GM12878 (cell line): ENCODE data around the gene TNXB. TPM values are rescaled to one million over a fixed set of nuclear protein-coding genes. Genes with fewer than 3 reads are reported as not detected.
A peak's percentile ranks its signal among the peaks of the same experiment; 100 is the strongest.

Experiments
- ATAC-seq: fragments of 200-7000 bp; cut with Tn5 transposase; 3 replicates; pipeline ENCODE4 v1.9.1; 2020; ENCODE audit warnings: mild to moderate bottlenecking, moderate library complexity
- BruUV-seq: library from RNA; stranded (reverse); fragments of 400-500 nt; replicated peaks from 2 replicates; lab custom pipeline; 2021; lab: Mats Ljungman, UMichigan
- CTCF ChIA-PET: fragments of 300-600 bp; sonication (Branson Sonifier 250); formaldehyde crosslinking; extraction: SDS; loops from one replicate; lab custom pipeline; 2021; ENCODE audit warnings: inconsistent platforms; lab: Yijun Ruan, JAX
- POLR2A ChIA-PET: fragments of 350-600 bp; formaldehyde crosslinking; extraction: SDS; loops from one replicate; lab custom pipeline; 2021; ENCODE audit warnings: inconsistent platforms; lab: Charles Lee
- RAD21 ChIA-PET: fragments of 300-600 bp; sonication (Branson Sonifier 250); formaldehyde crosslinking; loops from one replicate; lab custom pipeline; 2023; ENCODE audit warnings: antibody characterized with exemption; ENCODE audit not compliant: unreplicated experiment; lab: Charles Lee
- SMC1A ChIA-PET: fragments of 300-600 bp; sonication (Branson Sonifier 250); formaldehyde crosslinking; loops from one replicate; lab custom pipeline; 2023; ENCODE audit not compliant: unreplicated experiment, uncharacterized antibody; lab: Charles Lee
- DNase-seq: peaks from one replicate; pipeline ENCODE4 v3.0.0-alpha.2; 2011; ENCODE audit warnings: low read depth, low spot score
- FAIRE-seq: peaks from 3 replicates; lab custom pipeline; 2011; peaks lifted over from hg19 to GRCh38; lab: Jason Lieb, UNC
- H2AFZ ChIP-seq: 2 replicates; pipeline ENCODE4 v1.6.0; 2011; ENCODE audit warnings: low read depth, low read length, control low read depth; ENCODE audit not compliant: control insufficient read depth
- H3K27ac ChIP-seq: 2 replicates; pipeline ENCODE4 v1.5.1; 2011; ENCODE audit warnings: control low read depth; ENCODE audit not compliant: control insufficient read depth, insufficient read depth
- H3K27me3 ChIP-seq, 2 experiments: replicated peaks in 1 of 2; 2 replicates each; pipeline versions ENCODE4 v1.6.0 to v1.6.1; 2011; ENCODE audit warnings: low read length in 1 of 2; ENCODE audit not compliant: control insufficient read depth in 2 of 2, insufficient read depth in 2 of 2
- H3K36me3 ChIP-seq, 2 experiments: 2 replicates each; pipeline ENCODE4 v1.5.1; 2011; ENCODE audit warnings: low read length in 1 of 2; ENCODE audit not compliant: control insufficient read depth in 2 of 2, insufficient read depth in 2 of 2
- H3K4me1 ChIP-seq: 2 replicates; pipeline ENCODE4 v1.6.1; 2011; ENCODE audit warnings: mild to moderate bottlenecking, low read length, moderate library complexity, mixed read lengths; ENCODE audit not compliant: control insufficient read depth, insufficient read depth
- H3K4me2 ChIP-seq: 2 replicates; pipeline ENCODE4 v1.6.0; 2011; ENCODE audit warnings: control low read depth; ENCODE audit not compliant: control insufficient read depth, insufficient read depth
- H3K4me3 ChIP-seq: fragments of 200-600 bp; sonication (generic); 2 replicates; pipeline ENCODE4 v1.5.1; 2016
- H3K79me2 ChIP-seq: 2 replicates; pipeline ENCODE4 v1.6.0; 2011; ENCODE audit warnings: low read length; ENCODE audit not compliant: control insufficient read depth, insufficient read depth
- H3K9ac ChIP-seq: 2 replicates; pipeline ENCODE4 v1.8.0; 2011; ENCODE audit warnings: low read length, control low read depth, mixed read lengths; ENCODE audit not compliant: control insufficient read depth, insufficient read depth
- H3K9me3 ChIP-seq: replicated peaks from 3 replicates; pipeline ENCODE4 v1.5.1; 2011; ENCODE audit warnings: mild to moderate bottlenecking, low read length; ENCODE audit not compliant: control insufficient read depth, insufficient read depth
- H4K20me1 ChIP-seq: 2 replicates; pipeline ENCODE4 v1.6.0; 2011; ENCODE audit not compliant: control insufficient read depth, insufficient read depth
- NFIC ChIP-seq: IDR thresholded peaks from 2 replicates; pipeline ENCODE4 v1.6.1; 2012; ENCODE audit warnings: low read depth, mild to moderate bottlenecking, inconsistent platforms, low read length, moderate library complexity
- SMAD5 ChIP-seq: IDR thresholded peaks from 2 replicates; pipeline ENCODE4 v1.6.1; 2016; ENCODE audit warnings: antibody characterized with exemption, low read depth
- WGBS: methylation state at CpG from one replicate; pipeline ENCODE4 v1.1.6; 2016; ENCODE audit warnings: low lambda C conversion rate; ENCODE audit not compliant: insufficient replicate concordance, insufficient coverage; ENCODE audit errors: missing lambda C conversion rate; 5-methylcytosine and 5-hydroxymethylcytosine counted together
- in situ Hi-C: fragments of 300-500 bp; cut with MboI; formaldehyde crosslinking; loops from 9 replicates; pipeline ENCODE4 v1.14.3; 2018; ENCODE audit warnings: mixed read lengths
- intact Hi-C: fragments of 100-400 bp; cut with micrococcal nuclease; formaldehyde crosslinking; loops from one replicate; pipeline ENCODE4 v1.14.2; 2022; ENCODE audit not compliant: unreplicated experiment
- polyA plus RNA-seq, 11 experiments: library from polyadenylated mRNA; depleted of rRNA in 4 of 11; unstranded in 6 of 11; stranded (reverse) in 5 of 11; fragments of >200 nt; fragmentation: Nextera tagmentation in 4 of 11; fragmentation: Illumina TruSeq in 1 of 11; extraction: Ambion mirVana in 4 of 11; extraction: Trizol in 1 of 11; gene quantifications; 1 replicate in 1 of 11; 2 replicates in 10 of 11; pipeline versions ENCODE4 v1.2.1 to v1.2.3, GENCODE V29; 2011 to 2016; ENCODE audit warnings: inconsistent platforms in 2 of 11, missing spikeins in 2 of 11, low read depth in 1 of 11
- total RNA-seq, 4 experiments: library from RNA; depleted of rRNA in 3 of 4; stranded (reverse); fragments of >200 nt in 3 of 4; fragmentation: Illumina TruSeq in 1 of 4; extraction: Trizol in 1 of 4; gene quantifications; 2 replicates each; pipeline versions ENCODE4 v1.2.1 to v1.2.3, GENCODE V29; 2013 to 2021
- TF ChIP-seq, protein P1 (sequence below), 3 experiments: IDR thresholded peaks in 2 of 3; conservative IDR thresholded peaks in 1 of 3; 2 replicates each; pipeline ENCODE4 v1.5.1; 2011; ENCODE audit warnings: low read depth in 3 of 3, low read length in 3 of 3, mild to moderate bottlenecking in 3 of 3, control low read depth in 2 of 3, moderate library complexity in 2 of 3, inconsistent platforms in 1 of 3, mixed read lengths in 1 of 3; ENCODE audit not compliant: control insufficient read depth in 2 of 3, insufficient read depth in 1 of 3; ENCODE audit errors: extremely low read depth in 1 of 3

The TNXB gene
- total and polyA plus RNA-seq, 10 of the 15 experiments (the other 5 are each of a cell fraction or from before 2014, with no cell fraction given), result 0.03 to 2.5 (median 0.68) TPM; not detected in 2

DNA sequence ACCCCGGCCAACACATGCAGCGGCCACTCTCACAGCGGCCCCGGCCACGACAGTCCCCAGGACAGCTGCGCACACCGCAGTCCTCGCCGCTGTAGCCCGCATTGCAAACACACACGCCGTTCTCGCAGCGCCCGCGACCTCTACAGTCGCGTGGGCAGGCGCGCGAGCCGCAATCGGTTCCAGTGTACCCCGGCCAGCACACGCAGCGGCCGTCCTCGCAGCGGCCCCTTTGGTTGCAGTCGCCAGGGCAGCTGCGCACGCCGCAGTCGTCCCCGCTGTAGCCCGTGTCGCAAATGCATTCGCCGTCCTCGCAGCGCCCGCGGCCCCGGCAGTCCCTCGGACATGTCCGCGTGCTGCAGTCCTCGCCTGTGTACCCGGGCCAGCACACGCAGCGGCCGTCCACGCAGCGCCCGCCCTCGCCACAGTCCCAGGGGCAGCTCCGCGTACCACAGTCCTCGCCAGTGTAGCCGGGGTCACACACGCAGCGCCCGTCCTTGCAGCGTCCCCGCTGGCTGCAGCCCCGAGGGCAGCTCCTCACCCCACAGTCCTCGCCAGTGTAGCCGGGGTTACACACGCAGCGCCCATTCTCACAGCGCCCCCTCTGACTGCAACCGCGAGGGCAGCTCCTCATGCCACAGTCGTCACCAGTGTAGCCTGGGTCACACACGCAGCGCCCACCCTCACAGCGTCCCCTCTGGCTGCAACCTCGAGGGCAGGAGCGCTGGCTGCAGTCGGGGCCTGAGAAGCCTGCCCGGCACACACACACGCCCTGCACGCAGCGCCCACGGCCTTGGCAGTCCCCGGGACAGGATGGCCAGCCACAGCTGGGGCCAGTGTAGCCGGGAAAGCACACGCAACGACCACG, 12.5 kb downstream of the TNXB start:
- FAIRE-seq, result no peak

More for the DNA sequence above, 12.5 kb downstream of the TNXB start:
- no peaks in the 10 kb centered on the region for H3K9me3 ChIP-seq
- no peaks in the 10 kb centered on the region for H3K36me3 ChIP-seq
- in situ Hi-C loops, result no loop called here
- no peak overlapping the region for H3K27ac ChIP-seq
- WGBS, result 48% methylated on average over 76 of the region's 90 CpGs
- H3K4me2 ChIP-seq, result no peak overlapping the region
- BruUV-seq, result no TSS peak
- RAD21 ChIA-PET, result no interaction called here
- no peak overlapping the region for H2AFZ ChIP-seq
- CTCF ChIA-PET, result no interaction called here
- H3K4me1 ChIP-seq, result no peaks in the 10 kb centered on the region
- H3K79me2 ChIP-seq, result no peaks in the 10 kb centered on the region
- POLR2A ChIA-PET, result no interaction called here
- TF ChIP-seq SMAD5 (no peak), NFIC (no peak)
- TF ChIP-seq, protein P1, sequence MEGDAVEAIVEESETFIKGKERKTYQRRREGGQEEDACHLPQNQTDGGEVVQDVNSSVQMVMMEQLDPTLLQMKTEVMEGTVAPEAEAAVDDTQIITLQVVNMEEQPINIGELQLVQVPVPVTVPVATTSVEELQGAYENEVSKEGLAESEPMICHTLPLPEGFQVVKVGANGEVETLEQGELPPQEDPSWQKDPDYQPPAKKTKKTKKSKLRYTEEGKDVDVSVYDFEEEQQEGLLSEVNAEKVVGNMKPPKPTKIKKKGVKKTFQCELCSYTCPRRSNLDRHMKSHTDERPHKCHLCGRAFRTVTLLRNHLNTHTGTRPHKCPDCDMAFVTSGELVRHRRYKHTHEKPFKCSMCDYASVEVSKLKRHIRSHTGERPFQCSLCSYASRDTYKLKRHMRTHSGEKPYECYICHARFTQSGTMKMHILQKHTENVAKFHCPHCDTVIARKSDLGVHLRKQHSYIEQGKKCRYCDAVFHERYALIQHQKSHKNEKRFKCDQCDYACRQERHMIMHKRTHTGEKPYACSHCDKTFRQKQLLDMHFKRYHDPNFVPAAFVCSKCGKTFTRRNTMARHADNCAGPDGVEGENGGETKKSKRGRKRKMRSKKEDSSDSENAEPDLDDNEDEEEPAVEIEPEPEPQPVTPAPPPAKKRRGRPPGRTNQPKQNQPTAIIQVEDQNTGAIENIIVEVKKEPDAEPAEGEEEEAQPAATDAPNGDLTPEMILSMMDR (IDR thresholded peaks at IDR 0.05 in 2 of 3, conservative IDR thresholded peaks at IDR 0.05 in 1 of 3; ENCODE audit: control insufficient read depth in 2 of 3, extremely low read depth in 1 of 3, insufficient read depth in 1 of 3, low read depth in 3 of 3, low read length in 3 of 3), result 0 out of 6 replicates have a peak, but pooled peaks of 1 of the 3 experiments have one; percentile 1
- no peak overlapping the region for H3K9ac ChIP-seq
- DNase-seq, result no peak
- H4K20me1 ChIP-seq, result no peaks in the 10 kb centered on the region
- peaks cover 7 to 8% of the 10 kb centered on the region in 2 experiments for H3K27me3 ChIP-seq
- SMC1A ChIA-PET, result no interaction called here
- ATAC-seq, result no peak
- H3K4me3 ChIP-seq, result no peak overlapping the region
- intact Hi-C loops, result no loop called here
